SIG-M5 treated with dmso at 0.1 percent for 504 hours (cell line): ENCODE results near the gene ITPRIP.

Experiments used
- DNase-seq: peaks from one replicate; lab custom pipeline; 2025; ENCODE audit not compliant: unreplicated experiment; lab: John Stamatoyannopoulos, UW

The ITPRIP gene

GRCh38 chr10:104342941-104343411 lies 4.7 kb upstream of the ITPRIP start:
- no peak for DNase-seq

- no peak for DNase-seq
These were observed 2.4 kb upstream of the ITPRIP start for GRCh38 chr10:104340641-104341040.

- DNase-seq, result no peak
These were observed 1.9 kb upstream of the ITPRIP start for GRCh38 chr10:104340111-104340526.

GRCh38 chr10:104339469-104340110 lies 1.3 kb upstream of the ITPRIP start:
- DNase-seq, result peak; percentile 17

- DNase-seq, result peak; percentile 73
These were observed 712 bp downstream of the ITPRIP start for GRCh38 chr10:104337521-104337984.

GRCh38 chr10:104336821-104337467 lies 1.3 kb downstream of the ITPRIP start:
- DNase-seq, result peak; percentile 72

- DNase-seq, result no peak
These were observed 3.2 kb downstream of the ITPRIP start for GRCh38 chr10:104334965-104335650.

GRCh38 chr10:104334561-104334960 lies 3.7 kb downstream of the ITPRIP start:
- no peak for DNase-seq

GRCh38 chr10:104333728-104334373 lies 4.4 kb downstream of the ITPRIP start:
- no peak for DNase-seq

- DNase-seq, result no peak
These were observed 5.1 kb downstream of the ITPRIP start for GRCh38 chr10:104333032-104333727.

GRCh38 chr10:104332243-104333031 lies 5.8 kb downstream of the ITPRIP start:
- DNase-seq, result no peak

- no peak for DNase-seq
These were observed 6.9 kb downstream of the ITPRIP start for GRCh38 chr10:104331208-104331838.

GRCh38 chr10:104330168-104331110 lies 7.8 kb downstream of the ITPRIP start:
- no peak for DNase-seq

GRCh38 chr10:104329735-104330134 lies 8.5 kb downstream of the ITPRIP start:
- DNase-seq, result no peak

- peak; percentile 59 for DNase-seq
These were observed 9.2 kb downstream of the ITPRIP start for GRCh38 chr10:104328896-104329710.

GRCh38 chr10:104328646-104328895 lies 9.7 kb downstream of the ITPRIP start:
- no peak for DNase-seq

- DNase-seq, result no peak
These were observed 10.3 kb downstream of the ITPRIP start for GRCh38 chr10:104327745-104328645.
